A549 (cell line): Measurements from ENCODE around the gene FAM110D. TPM values are rescaled to one million over a fixed set of nuclear protein-coding genes. Genes with fewer than 3 reads are reported as not detected.

ENCODE experiments used
- ATAC-seq, 2 experiments: fragments of 200-7000 bp in 1 of 2; fragments of >200 bp in 1 of 2; cut with Nextera tagmentation in 1 of 2; cut with Tn5 transposase in 1 of 2; 3 replicates each; pipeline versions ENCODE4 v1.8.0 to v1.9.1; 2018 to 2020; ENCODE audit warnings: mild to moderate bottlenecking in 1 of 2, moderate library complexity in 1 of 2
- CTCF ChIA-PET: fragments of 300-600 bp; sonication (Branson Sonifier 250); formaldehyde crosslinking; extraction: SDS; loops from one replicate; lab custom pipeline; 2021; ENCODE audit warnings: antibody characterized with exemption, inconsistent platforms; lab: Yijun Ruan, JAX
- POLR2A ChIA-PET: fragments of 350-600 bp; formaldehyde crosslinking; extraction: SDS; loops from one replicate; lab custom pipeline; 2021; ENCODE audit warnings: antibody characterized with exemption, inconsistent platforms; lab: Yijun Ruan, JAX
- DNase-seq, 2 experiments: peaks; one replicate each; pipeline versions ENCODE4 v3.0.0 to v3.0.0-alpha.2; 2011 to 2016; ENCODE audit warnings: low read depth in 1 of 2, low spot score in 1 of 2
- FAIRE-seq: peaks from 2 replicates; lab custom pipeline; 2011; peaks lifted over from hg19 to GRCh38; lab: Jason Lieb, UNC
- H3K27ac ChIP-seq, 2 experiments: fragments of >200 bp; sonication (Bioruptor Twin); formaldehyde crosslinking; 3 replicates each; pipeline ENCODE4 v1.5.1; 2016 to 2017
- H3K4me1 ChIP-seq: fragments of >200 bp; sonication (Bioruptor Twin); formaldehyde crosslinking; 3 replicates; pipeline ENCODE4 v1.6.1; 2016
- H3K4me2 ChIP-seq: fragments of >200 bp; sonication (Bioruptor Twin); formaldehyde crosslinking; 3 replicates; pipeline ENCODE4 v1.6.1; 2016
- H3K4me3 ChIP-seq: fragments of >200 bp; sonication (Bioruptor Twin); formaldehyde crosslinking; 3 replicates; pipeline ENCODE4 v1.5.1; 2016
- H3K9me3 ChIP-seq: fragments of >200 bp; sonication (Bioruptor Twin); formaldehyde crosslinking; 3 replicates; pipeline ENCODE4 v1.6.1; 2016
- ATOH8 ChIP-seq: fragments of 250-450 bp; sonication (Bioruptor Pico); IDR thresholded peaks from 2 replicates; pipeline ENCODE4 v1.5.0; 2020; ENCODE audit warnings: low read depth, mild to moderate bottlenecking, moderate library complexity
- BHLHE40 ChIP-seq: IDR thresholded peaks from 2 replicates; pipeline ENCODE4 v1.6.1; 2012; ENCODE audit warnings: low read depth, low read length, inconsistent platforms
- CEBPB ChIP-seq, 2 experiments: fragments of >200 bp in 1 of 2; sonication (Bioruptor Twin) in 1 of 2; formaldehyde crosslinking in 1 of 2; IDR thresholded peaks; 2 replicates each; pipeline ENCODE4 v1.6.1; 2012 to 2016
- CHD2 ChIP-seq: fragments of 150-350 bp; IDR thresholded peaks from 2 replicates; pipeline ENCODE4 v1.6.1; 2014; ENCODE audit warnings: low read length; ENCODE audit not compliant: partially characterized antibody
- EHMT2 ChIP-seq: fragments of 200-600 bp; sonication (generic); IDR thresholded peaks from 2 replicates; pipeline ENCODE4 v1.6.1; 2016; ENCODE audit warnings: antibody characterized with exemption, low read depth, mild to moderate bottlenecking, moderate library complexity
- ELK1 ChIP-seq: fragments of 150-350 bp; IDR thresholded peaks from 2 replicates; pipeline ENCODE4 v1.6.1; 2014; ENCODE audit warnings: low read depth, mild to moderate bottlenecking, low read length
- EP300 ChIP-seq, 2 experiments: fragments of >200 bp; sonication (Bioruptor Twin); formaldehyde crosslinking; IDR thresholded peaks; 2 replicates in 1 of 2; 3 replicates in 1 of 2; pipeline ENCODE4 v1.6.1; 2016 to 2017
- ESRRA ChIP-seq: fragments of 150-350 bp; IDR thresholded peaks from 2 replicates; pipeline ENCODE4 v1.6.1; 2014; ENCODE audit warnings: mild to moderate bottlenecking, low read length, borderline replicate concordance
- HDAC2 ChIP-seq: fragments of 200-600 bp; sonication (generic); IDR thresholded peaks from 2 replicates; pipeline ENCODE4 v1.6.1; 2016
- HES2 ChIP-seq: fragments of >200 bp; sonication (Bioruptor Twin); formaldehyde crosslinking; IDR thresholded peaks from 2 replicates; pipeline ENCODE4 v1.6.1; 2016
- JUN ChIP-seq, 2 experiments: fragments of >200 bp; sonication (Bioruptor Twin); formaldehyde crosslinking; IDR thresholded peaks; 2 replicates in 1 of 2; 3 replicates in 1 of 2; pipeline ENCODE4 v1.6.1; 2016 to 2017
- JUNB ChIP-seq: fragments of >200 bp; sonication (Bioruptor Twin); formaldehyde crosslinking; IDR thresholded peaks from 2 replicates; pipeline ENCODE4 v1.6.1; 2016
- MAX ChIP-seq: IDR thresholded peaks from 2 replicates; pipeline ENCODE4 v1.6.1; 2012
- NFE2L2 ChIP-seq: fragments of 150-350 bp; conservative IDR thresholded peaks from 2 replicates; pipeline ENCODE4 v1.6.1; 2014; ENCODE audit warnings: low read length
- PBX3 ChIP-seq: IDR thresholded peaks from 2 replicates; pipeline ENCODE4 v1.6.1; 2012
- PHF8 ChIP-seq: fragments of 200-600 bp; sonication (generic); IDR thresholded peaks from 2 replicates; pipeline ENCODE4 v1.6.1; 2016; ENCODE audit warnings: low read depth, mild to moderate bottlenecking, antibody characterized with exemption, moderate library complexity, borderline replicate concordance
- POLR2A ChIP-seq: IDR thresholded peaks from 2 replicates; pipeline ENCODE4 v1.6.1; 2012; ENCODE audit warnings: mild to moderate bottlenecking, low read length
- REST ChIP-seq: fragments of 200-600 bp; sonication (generic); IDR thresholded peaks from 2 replicates; pipeline ENCODE4 v1.6.1; 2016; ENCODE audit warnings: antibody characterized with exemption, mild to moderate bottlenecking, moderate library complexity
- RFX5 ChIP-seq: fragments of 450-650 bp; IDR thresholded peaks from 2 replicates; pipeline ENCODE4 v1.7.1; 2014; ENCODE audit warnings: antibody characterized with exemption, mild to moderate bottlenecking, moderate library complexity
- SREBF2 ChIP-seq: fragments of 450-650 bp; IDR thresholded peaks from 2 replicates; pipeline ENCODE4 v1.6.1; 2014; ENCODE audit warnings: mild to moderate bottlenecking, moderate library complexity
- TFCP2L1 ChIP-seq: fragments of 250-450 bp; sonication (Bioruptor Pico); IDR thresholded peaks from 2 replicates; pipeline ENCODE4 v1.5.0; 2021; ENCODE audit warnings: mild to moderate bottlenecking
- TP53 ChIP-seq: fragments of 250-450 bp; sonication (Bioruptor Pico); IDR thresholded peaks from 2 replicates; pipeline ENCODE4 v1.5.0; 2021; ENCODE audit warnings: mild to moderate bottlenecking, moderate library complexity
- ZNF302 ChIP-seq: fragments of 250-450 bp; sonication (Bioruptor Pico); IDR thresholded peaks from 2 replicates; pipeline ENCODE4 v1.9.0; 2021; ENCODE audit warnings: inconsistent platforms, mild to moderate bottlenecking, moderate library complexity
- WGBS: methylation state at CpG from one replicate; pipeline ENCODE4 v1.1.6; 2017; ENCODE audit errors: missing lambda C conversion rate; 5-methylcytosine and 5-hydroxymethylcytosine counted together
- polyA plus RNA-seq, 4 experiments: library from polyadenylated mRNA; depleted of rRNA in 3 of 4; stranded (reverse); fragments of >200 nt; fragmentation: RNase III in 1 of 4; extraction: RNeasy Plus Mini Kit Qiagen cat#74134 plus additional on column Dnase treatment in 1 of 4; gene quantifications; 2 replicates in 3 of 4; 3 replicates in 1 of 4; pipeline ENCODE4 v1.2.3, GENCODE V29; 2011 to 2017

FAM110D gene
- polyA plus RNA-seq, 2 of the 4 experiments (the other 2 are of a cell fraction), result 0.04 TPM

GRCh38 chr1:26175346-26175745 is 16.5 kb downstream of the FAM110D start:
- ATAC-seq, result no peak
- H3K4me2 ChIP-seq, result no peak overlapping the region
- no peak for TF ChIP-seq PHF8
- TF ChIP-seq, all 56 proteins: peak for 0
- H3K27ac ChIP-seq, result no peak overlapping the region
- H3K4me3 ChIP-seq, result no peak overlapping the region
- no peaks in the 10 kb centered on the region for H3K9me3 ChIP-seq
- 96% methylated on average over 8 of the region's 8 CpGs for WGBS
- FAIRE-seq, result no peak
- POLR2A ChIA-PET, result no interaction called here
- CTCF ChIA-PET, result interaction anchor here (1.0 to 1.1 kb wide), 2 partner anchors 10 to 30 kb away, joined by 3 read pairs; no protein-coding TSS in a partner anchor
- no peak for DNase-seq
- H3K4me1 ChIP-seq, result peaks cover 7% of the 10 kb centered on the region; the same call in 2 of the 3 replicates

- Histone ChIP-seq H3K4me3 (no peak within 1 kb of the TSS), H3K4me1 (no peaks in the 10 kb centered on the region), H3K4me2 (no peak within 1 kb of the TSS), H3K9me3 (no peaks in the 10 kb centered on the region), H3K27ac (no peak within 1 kb of the TSS)
- WGBS, result 86% methylated on average over 14 of the region's 21 CpGs
- DNase-seq (no peak), ATAC-seq (no peak; a peak in 1 of 6 replicates), FAIRE-seq (no peak)
- CTCF ChIA-PET, result interaction anchor here (0.7 to 4.7 kb wide), 3 partner anchors 7 to 376 kb away, joined by 3 to 22 read pairs (median 4); partner anchors contain the start of genes CEP85 and ZNF593
- TF ChIP-seq EP300 (IDR thresholded peaks at IDR 0.05), result no peak
- TF ChIP-seq PBX3, result no peak
- TF ChIP-seq MAX, result no peak
- TF ChIP-seq ESRRA, result no peak
- TF ChIP-seq BHLHE40, result no peak
- no peak for TF ChIP-seq HDAC2
- no peak for TF ChIP-seq EHMT2
- TF ChIP-seq CEBPB (IDR thresholded peaks at IDR 0.05), result no peak
- TF ChIP-seq POLR2A, result no peak
- no peak for TF ChIP-seq ELK1
- no peak for TF ChIP-seq TFCP2L1 (CRISPR knock-in tag)
- POLR2A ChIA-PET, result no interaction called here
Observed at GRCh38 chr1:26177182-26177684, 18.4 kb downstream of the FAM110D start, which contains the start of gene CNKSR1. Gene CNKSR1 (plus strand): TSS chr1:26177491. CDS start chr1:26177548, 57 bp downstream.

GRCh38 chr1:26180010-26180506 is 21.2 kb downstream of the FAM110D start:
- no peak for FAIRE-seq
- no peak for DNase-seq
- POLR2A ChIA-PET, result interaction anchor here (1.4 kb wide), 1 partner anchor 54 kb away, joined by 3 read pairs; the partner anchor contains the start of gene CEP85
- Histone ChIP-seq H3K27ac (no peak overlapping the region), H3K4me1 (no peaks in the 10 kb centered on the region), H3K4me2 (no peak overlapping the region), H3K9me3 (no peaks in the 10 kb centered on the region), H3K4me3 (no peak overlapping the region)
- no peak for ATAC-seq
- WGBS, result 58% methylated on average over 4 of the region's 4 CpGs
- TF ChIP-seq SREBF2, result no peak
- TF ChIP-seq NFE2L2, result no peak
- TF ChIP-seq REST, result no peak
- no peak for TF ChIP-seq POLR2A
- TF ChIP-seq ATOH8 (CRISPR knock-in tag), result no peak
- no peak for TF ChIP-seq RFX5
- no peak for TF ChIP-seq JUN (IDR thresholded peaks at IDR 0.05)
- no peak for TF ChIP-seq TP53 (CRISPR knock-in tag)
- no peak for TF ChIP-seq JUNB
- no peak for TF ChIP-seq HES2
- TF ChIP-seq EHMT2, result no peak
- TF ChIP-seq ZNF302 (CRISPR knock-in tag), result no peak
- no peak for TF ChIP-seq CHD2
- TF ChIP-seq ESRRA, result no peak
- CTCF ChIA-PET, result interaction anchor here (1.0 to 4.7 kb wide), 4 partner anchors 10 to 54 kb away, joined by 3 to 22 read pairs (median 7); partner anchors contain the start of genes CEP85 and ZNF593
